Embryonic facial prominence (tissue), 1 donor: ENCODE results near the gene CCDC141.

Experiments
- DNase-seq: peaks from one replicate; pipeline ENCODE4 v3.0.0-alpha.2; 2016; ENCODE audit errors: extremely low spot score

CCDC141 gene

DNA sequence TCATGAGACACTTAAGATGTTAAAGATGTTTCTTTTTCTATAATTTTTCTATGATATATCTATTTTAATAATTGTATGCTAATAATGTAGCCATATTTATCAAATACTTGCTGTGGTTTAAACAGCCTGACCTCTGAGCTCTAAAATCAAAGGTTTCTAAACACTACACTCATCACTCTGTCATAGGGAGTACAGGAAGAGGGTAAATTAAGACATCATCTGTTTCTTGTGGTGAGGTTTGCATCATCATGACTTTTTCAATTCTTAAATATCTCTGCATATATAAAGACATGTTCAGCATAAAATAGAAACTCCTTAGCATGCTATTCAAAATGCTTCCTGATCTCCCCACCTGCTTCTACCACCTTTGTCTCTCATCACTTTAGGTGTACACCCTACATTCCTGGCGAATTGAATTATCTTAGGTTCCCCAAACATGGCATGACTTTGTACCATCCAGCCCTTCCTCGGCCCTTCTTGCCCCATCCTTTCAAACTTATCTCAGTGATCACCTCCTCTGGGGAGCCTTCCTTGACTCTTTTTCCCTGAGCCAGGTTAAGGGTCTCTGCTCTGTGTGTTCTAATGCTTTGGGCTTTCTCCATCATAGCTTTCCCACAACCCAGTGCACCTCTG is 137.4 kb downstream of the CCDC141 start:
- no peak for DNase-seq

DNA sequence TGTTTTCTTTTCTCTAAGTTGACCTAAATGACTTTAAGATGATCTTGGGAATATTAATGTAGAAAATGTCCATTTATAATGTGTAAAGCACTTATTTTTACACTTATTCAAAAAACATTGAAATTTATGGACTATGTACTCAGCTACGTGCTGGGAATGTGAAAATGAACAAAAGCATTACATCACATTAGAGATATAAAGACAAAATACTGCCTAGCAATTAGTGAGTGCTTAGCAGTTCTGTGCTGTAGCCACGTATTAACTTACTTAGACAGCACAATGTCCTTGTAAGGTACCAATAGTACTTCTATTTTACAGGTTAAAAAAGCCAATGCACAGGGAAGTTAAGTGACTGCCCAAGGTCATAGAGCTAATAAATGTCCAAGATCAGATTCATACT is 138.9 kb downstream of the CCDC141 start:
- DNase-seq = no peak

DNA sequence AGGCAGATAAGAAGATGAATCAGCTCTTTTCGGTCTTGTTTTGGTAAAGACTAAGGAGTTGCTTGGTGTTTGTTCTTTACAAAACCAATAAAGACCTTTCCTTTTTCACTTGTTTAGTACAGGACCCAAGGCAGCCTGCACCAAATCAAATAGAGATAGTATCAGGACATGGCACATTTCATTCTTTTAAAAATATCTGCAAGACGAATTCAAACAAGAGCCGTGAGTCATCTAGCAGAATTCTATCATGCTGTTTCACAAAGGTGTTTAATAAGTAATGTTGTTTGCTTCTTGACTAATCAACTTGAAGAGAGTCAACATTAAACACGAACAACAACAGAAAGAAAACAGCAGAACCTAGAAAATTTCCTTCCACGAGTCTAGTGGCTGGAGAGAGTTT is 139.9 kb downstream of the CCDC141 start:
- DNase-seq = no peak

DNA sequence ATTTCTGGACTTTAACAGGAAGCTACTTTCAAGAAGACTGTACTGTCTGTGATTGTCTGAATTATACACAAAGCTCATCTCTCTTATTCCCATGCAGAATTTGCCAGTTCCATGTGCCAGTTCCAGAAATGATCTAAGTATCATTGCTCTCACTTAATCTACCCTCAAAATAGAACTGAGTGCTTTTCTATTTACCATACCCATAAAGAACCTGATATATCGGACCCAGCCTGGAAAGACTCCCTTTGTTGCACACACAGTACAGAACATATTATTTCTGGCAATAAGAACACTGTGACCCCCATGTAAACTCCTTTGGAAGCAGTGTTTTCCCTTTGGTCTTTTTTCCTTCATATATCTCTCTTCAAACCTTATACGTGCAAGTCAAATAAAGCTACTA is 140.4 kb downstream of the CCDC141 start:
- no peak for DNase-seq

DNA sequence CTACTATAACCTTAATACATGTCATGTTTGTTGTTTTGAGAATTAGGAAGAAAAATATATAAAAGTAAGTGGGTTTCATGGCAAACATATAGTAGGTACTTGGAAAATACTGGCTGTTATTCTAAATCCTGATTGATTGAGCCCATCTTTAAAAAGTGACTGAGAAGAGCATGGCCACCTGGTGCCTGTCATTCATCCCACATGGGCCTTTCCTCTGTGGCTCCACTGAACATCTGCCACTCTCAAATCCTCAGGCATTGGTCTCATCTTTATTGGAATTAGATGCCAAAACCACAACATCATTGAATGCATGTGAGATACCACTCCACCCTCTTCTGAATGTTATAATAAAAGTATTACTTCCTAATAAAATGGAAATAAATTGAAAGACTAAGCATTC is 141.1 kb downstream of the CCDC141 start:
- DNase-seq = no peak

DNA sequence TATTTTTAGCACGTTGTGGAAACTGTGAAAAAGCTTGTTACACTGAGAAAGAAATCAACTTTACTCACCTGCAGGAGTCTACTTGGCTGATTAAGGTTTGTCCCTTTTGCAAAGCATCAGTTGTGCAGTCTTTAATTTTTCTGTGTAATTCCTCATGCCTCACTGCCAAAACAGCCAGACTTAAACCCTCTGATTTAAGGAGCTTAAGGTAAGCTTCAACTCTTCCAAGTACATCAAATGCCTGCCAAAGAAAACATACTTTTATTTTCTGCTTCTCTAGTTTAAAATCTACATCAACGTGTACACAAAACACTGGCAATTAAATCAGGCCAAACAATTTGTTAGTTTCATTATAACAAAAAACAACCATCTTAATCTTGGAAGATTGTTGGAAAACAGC is 144.7 kb downstream of the CCDC141 start:
- DNase-seq = no peak

DNA sequence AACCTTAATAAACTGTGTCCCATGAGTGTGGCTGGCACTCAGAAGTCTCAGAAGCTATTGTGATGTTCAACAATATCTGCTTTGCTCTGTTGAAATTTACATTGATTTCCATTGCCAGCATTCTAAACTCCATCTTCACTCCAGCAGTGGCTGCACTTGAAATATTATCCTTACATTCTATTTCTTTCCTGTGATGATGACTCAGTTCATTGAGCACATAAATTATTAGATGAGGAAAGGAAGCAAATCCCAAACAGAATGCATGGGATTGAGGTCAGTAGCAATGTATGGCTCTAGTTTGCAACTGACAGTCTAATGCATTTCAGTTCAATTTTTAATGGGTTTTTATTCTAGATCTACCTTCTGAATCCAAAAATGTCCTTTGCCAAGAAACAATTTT is 150.3 kb downstream of the CCDC141 start:
- DNase-seq = no peak

DNA sequence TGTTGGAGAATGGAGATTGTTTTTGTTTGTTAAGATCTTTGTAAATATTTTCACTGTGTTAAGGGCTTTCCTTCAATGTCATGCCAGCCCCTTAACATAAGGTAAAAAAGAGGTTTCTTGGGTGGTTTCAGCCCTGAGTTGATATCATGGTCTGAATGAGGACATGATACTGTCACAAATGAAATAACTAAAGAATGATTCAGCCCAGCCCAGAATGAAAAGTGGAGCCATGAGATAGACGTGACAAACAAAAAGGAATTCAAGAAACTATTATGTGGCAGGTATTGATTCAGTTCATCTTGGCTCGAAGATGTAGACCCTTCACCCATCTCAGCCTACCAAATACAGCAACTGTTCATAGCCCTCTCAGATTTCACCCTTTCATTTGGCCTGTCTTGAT is 154.1 kb downstream of the CCDC141 start:
- DNase-seq = no peak

DNA sequence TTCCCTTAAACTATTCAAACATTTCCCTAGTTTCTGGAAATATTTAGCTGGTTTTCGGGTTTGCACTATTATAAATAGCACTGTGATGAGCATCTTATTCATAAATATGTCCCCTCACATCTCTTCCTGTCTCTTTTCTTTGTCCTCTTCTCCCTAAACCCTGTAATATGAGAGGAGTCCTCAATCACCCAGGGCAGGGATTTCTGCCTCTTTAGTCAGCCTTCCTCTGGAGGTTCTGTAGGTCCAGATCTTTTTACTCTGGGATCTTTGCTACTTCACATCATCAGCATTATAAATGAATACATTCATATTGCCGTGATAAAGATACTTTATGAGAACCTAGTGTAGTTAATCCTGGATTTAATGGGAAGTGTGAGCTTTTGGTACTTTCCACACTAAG is 154.8 kb downstream of the CCDC141 start:
- no peak for DNase-seq

DNA sequence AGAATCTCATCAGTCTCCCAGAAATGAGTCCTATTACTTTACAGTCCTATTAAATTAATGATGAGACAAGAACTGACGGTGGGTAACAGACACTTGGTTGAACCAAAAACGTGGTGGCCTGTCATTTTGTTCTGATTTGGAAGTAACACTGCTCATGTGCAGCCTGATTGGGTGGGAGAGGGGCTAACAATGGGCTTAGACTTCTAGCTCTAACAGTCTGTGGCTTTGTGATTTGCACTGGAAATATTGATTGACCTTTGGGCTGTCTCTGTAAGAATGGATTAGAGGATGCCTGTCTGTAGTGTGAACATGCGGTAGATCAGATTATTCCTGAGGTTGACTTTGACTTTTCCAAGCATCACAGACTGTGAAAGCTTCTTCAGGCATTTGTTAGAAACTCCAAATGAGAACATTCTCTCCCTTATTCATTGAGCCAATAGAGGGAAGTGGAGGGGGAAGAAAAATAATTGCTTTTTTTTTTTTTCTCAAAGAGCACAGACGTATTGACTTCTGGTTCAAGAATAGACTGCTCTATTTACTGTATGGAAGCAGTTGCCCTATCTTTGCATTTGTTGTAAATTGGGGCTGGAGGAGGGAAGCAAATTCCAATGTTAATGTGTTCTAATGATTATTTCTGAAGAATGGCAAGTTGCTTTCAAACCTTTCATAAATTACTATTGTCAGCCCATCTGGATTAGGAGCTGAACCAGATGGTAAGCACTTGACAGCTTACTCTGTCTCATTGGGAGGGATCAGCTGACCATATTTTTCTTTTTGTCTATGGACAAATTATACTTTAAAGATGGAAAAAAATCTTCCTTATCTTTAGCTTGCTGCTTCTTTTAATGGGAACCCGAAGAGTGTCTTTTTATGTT is 156.9 kb downstream of the CCDC141 start:
- DNase-seq = no peak

DNA sequence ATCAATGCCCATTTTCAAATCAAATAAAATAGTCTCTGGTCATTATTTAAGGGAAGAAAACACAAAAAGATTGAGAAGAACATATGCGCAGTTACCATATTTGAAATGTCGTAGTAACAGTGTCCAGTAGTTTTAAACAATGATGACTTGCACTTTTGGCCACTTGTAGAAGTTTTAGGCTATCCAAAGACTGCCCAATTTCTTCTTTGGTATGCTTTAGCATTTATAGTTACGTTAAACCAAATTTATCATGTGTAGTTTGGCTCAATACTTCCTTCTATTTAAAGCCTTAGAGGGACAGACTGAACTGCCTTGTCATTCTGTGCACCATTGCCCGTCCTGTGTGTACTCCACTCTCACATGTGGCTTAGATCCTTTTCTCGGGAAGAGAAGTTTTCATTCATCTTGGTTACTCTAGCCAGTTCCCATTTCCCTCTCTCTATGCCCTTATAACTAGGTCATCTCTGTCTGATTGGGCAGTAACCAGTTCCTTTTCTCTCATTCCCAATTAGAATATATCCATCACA is 157.9 kb downstream of the CCDC141 start:
- DNase-seq = no peak

DNA sequence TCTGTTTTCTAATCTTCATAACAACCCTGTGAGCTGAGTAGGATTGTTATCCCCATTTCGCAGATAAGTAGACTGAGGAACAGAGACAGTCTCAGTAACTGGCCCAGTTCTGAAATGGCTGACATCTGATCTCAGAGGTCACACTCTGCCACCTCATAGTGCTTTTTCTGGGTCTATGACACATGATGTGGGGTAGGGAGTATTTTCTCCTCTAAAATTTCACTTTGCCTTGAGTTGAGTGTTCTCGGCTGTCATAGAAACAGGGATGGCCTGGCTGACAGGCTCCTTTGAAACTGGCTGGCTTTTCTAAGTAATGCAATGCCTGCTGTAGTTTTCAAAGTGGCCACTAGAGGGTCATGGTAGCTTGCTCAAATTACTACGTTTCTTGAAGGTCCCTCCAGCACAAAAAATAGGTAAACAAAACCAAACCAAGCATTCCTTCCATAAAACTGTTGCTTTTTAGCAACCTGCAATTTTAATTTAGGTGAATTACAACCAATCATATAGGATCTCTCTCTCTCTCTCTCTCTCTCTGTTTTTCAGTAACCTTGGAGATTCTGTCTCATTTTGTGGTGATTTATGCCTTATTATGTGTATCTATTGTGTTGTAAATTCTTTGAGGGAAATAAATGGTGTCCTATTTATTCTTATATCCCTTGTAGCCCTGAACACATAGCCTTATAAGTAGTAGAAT is 158.5 kb downstream of the CCDC141 start:
- peak; percentile 11 for DNase-seq

DNA sequence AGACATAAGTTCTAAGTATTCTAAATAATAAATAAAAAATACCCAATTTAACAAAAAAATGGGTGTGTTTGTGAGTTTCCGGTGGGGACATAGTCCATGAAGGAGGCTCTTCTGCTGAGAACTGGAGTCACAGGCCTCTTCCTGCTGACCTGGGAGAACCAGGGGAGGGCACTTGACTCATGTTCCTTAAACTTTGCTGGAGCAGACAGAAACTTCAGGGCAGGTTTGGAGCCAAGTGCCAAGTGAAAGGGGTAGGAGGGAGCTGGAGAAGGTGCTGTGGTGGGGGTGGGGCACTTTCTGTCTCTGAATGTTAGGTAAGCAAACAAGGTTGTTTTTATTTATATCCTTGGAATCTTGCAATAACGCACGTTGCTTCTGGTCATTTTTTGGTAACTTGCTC is 163.9 kb downstream of the CCDC141 start:
- DNase-seq = no peak

DNA sequence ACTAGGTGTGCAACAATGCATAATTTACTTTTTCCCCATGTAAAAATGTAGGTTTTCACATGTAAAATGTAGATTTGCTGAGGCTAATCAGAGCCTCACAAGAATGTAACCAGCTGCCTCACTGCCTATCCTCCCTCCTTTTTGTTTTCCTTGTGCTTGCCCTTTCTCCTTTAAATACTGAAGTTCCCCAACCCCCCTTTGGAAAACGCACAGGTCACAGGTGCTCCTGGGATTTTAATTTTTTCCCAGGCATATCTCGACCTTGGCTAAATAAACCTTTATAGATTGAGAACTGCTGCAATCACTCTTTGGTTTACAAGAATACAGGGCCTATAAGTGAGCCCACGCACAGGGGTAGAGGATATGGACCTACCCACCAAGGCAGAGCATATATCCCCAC is 165.5 kb downstream of the CCDC141 start:
- no peak for DNase-seq

DNA sequence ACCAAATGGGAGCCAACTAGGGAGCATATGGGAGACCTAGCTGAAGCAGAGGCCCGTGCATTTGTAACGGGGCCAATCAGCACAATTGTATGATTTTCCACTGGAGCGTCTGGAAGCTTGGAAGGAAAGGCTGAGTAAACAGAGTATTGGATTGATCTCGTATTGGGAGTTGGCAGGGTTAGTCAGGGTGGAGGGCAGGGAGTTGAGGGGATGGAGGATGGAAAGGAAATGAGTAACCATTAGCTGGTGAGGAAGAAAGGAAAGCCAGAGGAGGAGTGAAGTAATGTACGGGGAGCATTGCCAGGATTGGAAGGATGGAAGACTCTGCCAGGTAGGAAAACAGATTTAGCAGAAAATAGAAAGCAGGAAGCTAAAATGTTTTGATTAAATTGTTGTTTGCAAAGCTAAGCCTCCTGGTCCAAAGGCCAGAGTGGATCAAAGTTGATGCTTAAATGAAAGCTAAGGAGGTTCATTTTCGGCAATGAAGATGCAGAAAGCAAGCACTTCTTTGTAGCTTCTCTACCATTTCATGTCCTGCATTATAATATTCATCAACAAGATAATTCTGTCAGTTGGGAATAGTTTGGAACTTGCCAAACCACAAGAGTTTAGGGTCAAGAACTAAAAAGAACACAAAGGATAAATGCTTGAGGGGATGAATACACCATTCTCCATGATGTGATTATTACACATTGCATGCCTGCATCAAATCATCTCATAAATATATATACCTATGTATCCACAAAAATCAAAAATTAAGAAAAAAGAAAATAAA is 167.1 kb downstream of the CCDC141 start:
- no peak for DNase-seq

DNA sequence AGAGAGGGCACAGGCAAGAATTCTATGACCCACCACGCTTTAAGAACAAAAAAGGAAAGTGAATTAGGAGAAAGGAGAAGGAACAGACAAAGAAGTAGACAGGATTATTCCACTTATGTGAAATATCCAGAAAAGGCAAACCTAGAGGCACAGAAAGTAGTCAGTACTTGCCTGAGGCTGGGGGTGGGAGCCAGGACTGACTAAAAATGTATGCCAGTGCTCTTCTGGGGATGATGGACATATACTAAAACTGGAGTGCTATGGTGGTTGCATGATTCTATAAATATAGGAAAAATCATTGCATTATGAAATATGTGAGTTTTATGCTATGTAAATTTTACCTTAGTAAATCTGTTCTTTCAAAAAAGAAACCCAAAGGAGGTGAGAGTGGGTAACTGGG is 168.9 kb downstream of the CCDC141 start:
- no peak for DNase-seq

DNA sequence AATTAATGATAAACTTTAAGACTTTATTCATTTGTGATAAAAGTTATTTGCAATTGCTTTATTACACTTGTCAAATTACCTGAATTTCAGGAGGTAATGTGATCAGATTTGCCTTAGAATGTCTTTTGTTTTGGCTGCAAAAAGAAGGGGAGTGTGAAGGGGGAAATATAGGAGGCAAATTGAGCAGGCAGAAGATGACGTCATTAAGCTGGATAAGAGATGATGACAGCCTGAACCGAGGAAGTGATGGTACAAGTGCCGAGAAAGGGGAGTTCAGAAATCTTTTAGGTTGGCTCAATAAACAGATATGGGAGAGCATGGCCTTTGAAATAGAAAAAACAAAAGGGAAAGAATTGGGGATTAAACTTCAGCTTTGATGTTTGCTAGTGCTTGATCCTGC is 169.7 kb downstream of the CCDC141 start:
- no peak for DNase-seq

DNA sequence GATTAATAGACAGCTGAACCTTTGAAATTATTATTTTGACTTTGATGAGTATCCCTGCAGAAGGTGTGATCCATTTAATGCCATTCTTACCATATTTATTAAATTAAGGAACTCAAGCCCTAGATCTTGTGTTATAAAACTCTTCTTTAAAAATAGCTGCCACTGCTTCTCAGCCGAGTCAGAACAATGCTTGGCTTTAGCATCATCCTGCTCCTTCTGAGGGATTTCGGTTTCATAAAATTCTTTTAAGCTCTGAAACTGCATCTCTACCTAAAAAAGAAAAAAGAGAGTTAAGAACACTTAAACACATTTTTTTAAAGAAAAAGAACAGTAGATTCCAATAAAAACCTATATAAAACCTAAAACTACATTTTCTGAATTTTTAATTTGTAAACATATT is 172.1 kb downstream of the CCDC141 start:
- no peak for DNase-seq

DNA sequence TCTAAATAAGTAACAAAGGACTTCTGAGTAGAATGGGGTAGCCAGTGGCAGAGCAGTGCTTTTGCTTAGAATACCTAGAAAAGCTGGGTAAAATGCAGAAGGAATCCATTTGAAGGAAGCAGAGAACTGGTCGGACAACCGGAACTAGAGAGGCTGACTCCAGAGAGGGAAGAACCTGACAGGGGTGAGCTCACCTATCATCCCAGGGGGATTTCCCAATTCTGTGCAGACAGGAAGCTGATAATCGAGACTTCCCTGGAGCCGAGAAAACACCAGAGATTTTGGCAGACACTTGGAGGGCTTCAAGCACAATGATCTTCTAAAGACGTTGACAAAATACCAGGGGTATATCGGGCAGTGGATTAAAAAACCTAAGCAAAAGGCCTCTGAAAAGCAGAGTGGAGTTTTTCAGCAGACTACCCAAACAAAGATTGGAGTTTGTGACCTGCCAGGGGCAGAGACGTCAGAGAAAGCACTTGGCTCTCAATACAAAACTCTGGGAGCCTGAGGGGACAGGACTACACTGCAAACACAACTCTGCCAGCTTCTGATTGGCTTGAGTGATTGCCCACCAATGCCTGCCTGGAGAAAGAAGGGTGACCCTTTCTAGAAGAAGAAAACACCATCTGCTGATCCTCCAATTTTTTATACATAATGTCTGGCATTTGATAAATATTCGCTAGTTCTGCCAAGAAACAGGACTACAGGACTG is 175.3 kb downstream of the CCDC141 start:
- no peak for DNase-seq

DNA sequence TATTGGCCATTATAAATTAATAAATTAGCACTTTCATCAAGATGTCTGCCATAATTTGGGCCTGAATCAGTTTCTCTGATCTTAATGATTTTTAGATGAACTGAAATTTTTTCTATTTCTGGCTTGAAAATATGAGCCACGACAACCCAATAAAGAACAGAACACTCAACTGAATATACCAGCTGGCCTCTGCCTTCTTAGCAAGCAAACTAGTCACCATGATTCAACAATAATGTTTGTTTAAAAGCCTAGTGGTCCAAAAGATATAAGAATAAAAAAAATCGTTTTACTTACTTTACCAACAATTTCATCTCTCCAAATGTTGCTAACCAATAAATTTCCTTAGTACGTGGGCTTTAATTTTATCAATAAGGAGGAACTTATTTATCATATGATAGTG is 176.0 kb downstream of the CCDC141 start:
- DNase-seq = no peak

DNA sequence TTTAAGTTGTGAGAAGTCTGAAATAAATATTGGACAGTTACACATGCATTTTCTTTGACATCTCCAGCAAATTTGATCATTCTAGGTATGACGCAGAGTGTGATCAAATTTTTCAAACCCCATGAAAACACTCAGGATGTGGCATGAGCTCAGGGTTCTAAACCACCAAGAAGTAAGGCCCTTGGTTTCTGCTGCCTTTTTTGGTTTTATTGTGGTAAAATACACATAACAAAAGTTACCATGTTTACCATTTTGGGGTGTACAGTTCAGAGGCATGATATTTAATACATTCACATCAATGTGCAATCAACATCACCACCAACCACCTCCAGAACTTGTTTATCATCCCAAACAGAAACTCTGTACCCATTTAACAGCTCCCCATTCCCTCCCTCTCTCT is 178.4 kb downstream of the CCDC141 start:
- DNase-seq = no peak
